NCI-H2107 (cell line): Measurements from ENCODE around the gene SEC31A.
A peak's percentile ranks its signal among the peaks of the same experiment; 100 is the strongest.
"Not testable (repeated sequence)": the region's sequence is repeated elsewhere in the genome, so short reads cannot be mapped to it uniquely, and the experiment has no call there.

ENCODE experiments used
- DNase-seq: peaks from one replicate; lab custom pipeline; 2025; lab: John Stamatoyannopoulos, UW

SEC31A gene, protein sequence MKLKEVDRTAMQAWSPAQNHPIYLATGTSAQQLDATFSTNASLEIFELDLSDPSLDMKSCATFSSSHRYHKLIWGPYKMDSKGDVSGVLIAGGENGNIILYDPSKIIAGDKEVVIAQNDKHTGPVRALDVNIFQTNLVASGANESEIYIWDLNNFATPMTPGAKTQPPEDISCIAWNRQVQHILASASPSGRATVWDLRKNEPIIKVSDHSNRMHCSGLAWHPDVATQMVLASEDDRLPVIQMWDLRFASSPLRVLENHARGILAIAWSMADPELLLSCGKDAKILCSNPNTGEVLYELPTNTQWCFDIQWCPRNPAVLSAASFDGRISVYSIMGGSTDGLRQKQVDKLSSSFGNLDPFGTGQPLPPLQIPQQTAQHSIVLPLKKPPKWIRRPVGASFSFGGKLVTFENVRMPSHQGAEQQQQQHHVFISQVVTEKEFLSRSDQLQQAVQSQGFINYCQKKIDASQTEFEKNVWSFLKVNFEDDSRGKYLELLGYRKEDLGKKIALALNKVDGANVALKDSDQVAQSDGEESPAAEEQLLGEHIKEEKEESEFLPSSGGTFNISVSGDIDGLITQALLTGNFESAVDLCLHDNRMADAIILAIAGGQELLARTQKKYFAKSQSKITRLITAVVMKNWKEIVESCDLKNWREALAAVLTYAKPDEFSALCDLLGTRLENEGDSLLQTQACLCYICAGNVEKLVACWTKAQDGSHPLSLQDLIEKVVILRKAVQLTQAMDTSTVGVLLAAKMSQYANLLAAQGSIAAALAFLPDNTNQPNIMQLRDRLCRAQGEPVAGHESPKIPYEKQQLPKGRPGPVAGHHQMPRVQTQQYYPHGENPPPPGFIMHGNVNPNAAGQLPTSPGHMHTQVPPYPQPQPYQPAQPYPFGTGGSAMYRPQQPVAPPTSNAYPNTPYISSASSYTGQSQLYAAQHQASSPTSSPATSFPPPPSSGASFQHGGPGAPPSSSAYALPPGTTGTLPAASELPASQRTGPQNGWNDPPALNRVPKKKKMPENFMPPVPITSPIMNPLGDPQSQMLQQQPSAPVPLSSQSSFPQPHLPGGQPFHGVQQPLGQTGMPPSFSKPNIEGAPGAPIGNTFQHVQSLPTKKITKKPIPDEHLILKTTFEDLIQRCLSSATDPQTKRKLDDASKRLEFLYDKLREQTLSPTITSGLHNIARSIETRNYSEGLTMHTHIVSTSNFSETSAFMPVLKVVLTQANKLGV

DNA sequence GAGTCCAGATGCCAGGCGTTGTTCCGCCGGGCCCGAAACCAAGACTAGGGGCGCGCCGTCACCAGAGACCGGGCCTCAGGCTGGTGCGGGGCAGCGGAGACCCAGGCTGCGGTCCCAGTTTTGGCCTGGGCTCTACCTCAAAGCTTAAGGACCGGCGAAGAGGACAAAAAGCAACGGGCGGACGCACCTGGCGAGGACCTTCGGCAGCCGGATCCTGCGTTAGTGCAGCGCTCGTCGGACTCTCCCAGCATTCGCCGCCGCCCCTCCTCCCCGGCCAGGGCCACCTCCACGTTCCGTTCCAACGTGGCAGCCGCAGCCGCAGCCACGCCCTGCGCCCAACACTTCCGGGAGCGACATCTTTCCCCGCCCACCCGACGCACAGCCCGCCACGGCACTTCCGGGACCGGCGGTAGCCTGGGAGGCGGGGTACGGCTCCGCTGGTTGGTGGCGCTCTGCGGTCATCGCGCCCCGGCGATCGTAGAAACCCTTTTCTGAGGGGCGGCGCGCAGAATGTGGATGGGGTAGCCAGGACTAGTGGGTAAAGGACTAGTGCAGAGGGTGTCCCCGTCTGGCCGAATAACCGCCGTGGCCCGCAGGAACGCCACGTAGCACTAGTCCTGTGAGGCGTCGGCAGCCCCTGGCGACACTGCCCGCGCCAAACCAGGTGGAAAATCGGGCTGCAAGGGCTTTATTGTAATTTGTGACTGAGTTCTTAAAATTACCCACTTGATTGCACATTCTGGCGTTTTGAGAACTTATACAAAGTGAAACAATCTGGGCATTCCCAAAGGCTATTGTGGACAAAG lies at the start of gene SEC31A:
Gene SEC31A (minus strand): TSS at position 253 of the 806 bp plus-strand sequence. CDS start 9,217 bp downstream, outside the sequence.
- DNase-seq, result peak; percentile 74

DNA sequence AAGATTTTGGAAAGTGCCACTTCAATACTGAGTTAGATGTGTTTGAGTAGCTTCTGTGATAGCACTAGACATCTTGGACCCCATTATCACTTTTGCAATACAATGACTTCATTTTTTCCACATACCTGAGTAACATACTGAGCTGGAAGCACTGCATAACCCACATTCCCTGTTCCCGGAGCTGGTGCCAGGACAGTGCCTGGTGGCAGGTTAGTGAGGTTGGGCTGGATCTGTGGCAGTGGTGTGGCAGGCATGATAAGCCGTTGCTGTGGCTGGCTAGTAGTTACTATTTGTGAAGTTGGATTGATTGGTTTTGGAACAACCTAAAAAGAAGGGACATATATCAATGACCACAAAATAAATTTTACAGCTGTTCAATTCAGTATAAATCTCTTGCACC lies 48.5 kb upstream of the SEC31A start:
- DNase-seq, result no peak

DNA sequence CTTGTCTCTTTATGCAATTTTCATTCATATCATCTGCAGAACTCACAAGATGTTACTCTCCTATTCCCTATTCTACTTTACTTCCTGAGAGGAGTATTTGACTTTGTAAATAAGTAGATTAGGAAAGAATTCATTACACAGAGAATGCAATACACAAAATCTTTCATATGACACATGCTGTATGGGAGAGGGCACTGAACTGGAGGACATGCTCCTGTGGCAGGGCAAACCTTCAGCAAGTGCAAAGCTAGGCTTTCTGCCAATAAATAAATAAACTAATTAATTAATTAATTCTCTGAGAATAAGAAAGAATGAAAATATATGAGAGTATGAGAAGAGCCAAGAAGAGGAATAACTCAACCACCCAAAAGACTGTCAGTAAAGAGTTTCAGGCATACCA lies 43.5 kb upstream of the SEC31A start:
- no peak for DNase-seq

DNA sequence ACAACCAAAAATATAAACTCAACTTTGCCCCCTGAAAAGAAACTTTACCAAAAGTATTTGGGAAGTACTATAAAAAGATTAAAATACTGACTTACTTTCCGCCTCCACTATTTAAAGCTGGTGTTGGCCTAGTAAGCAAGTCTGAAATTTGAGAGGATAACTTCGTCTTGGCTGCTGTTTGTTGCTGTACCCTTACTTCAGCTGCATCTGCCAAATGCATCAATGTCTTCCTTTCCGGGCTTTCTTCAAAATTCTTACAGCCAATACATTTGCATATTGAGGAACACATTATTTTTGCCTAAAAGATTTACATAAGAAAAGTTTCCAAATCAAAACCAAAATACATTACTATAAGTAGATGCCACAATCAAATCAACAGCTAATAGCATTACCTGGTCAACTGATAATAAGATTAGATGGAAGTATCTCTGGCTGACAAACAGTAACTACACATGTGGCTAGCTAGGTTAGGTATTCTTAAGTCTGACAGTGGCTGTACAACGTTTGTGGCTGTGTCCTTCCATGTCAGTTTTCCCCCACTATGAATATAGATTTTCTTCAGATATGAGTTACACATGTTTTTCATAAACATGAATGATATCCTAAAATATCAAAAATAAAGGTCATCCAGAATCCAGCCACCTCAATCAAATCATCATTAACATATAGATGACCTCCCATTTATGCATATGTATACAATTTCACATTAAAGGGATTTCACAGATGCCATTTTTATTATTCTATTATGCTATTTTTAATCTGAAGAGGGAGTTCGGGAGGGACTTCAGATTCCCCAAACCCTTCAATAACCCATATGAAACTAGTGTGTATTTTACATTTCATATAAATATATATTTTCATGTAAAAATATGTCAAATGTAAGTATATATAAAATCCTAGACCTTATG lies 40.1 kb upstream of the SEC31A start:
- DNase-seq, result no peak

DNA sequence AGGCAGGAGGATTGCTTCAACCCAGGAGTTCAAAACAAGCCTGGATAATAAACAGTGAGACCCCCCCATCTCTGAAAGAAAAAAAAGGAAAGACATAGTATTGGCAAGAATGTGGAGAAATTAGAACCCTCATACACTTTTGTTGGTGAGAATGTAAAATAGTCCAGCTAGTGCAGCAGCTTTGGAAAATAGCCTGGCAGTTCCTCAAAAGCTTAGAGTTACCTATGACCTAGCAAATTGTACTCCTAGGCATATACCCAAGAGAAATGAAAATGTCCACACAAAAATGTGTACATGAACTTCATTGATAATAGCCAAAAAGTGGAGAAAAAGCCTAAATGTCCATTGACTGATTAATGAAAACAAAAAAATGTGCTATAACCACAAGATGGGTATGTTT lies 30.8 kb upstream of the SEC31A start:
- DNase-seq, result no peak

DNA sequence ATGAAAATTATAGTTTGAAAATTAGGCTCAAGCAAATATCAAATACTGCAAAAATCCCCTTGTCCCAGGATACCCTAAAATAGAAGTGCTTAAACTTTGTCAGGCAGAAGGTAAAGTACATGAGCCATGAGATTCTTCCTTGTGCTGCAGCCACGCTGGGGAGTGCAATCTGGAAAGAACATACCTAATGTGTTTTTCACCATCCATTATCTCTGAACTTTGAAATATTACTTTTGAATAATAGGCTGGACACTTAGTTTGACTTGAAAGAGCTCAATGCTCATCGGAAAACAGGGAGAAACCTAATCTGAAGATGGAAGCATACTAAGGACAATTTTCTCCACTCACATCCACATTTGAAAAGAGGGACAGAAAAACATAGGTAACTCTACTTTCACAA lies 28.4 kb upstream of the SEC31A start:
- DNase-seq, result no peak

DNA sequence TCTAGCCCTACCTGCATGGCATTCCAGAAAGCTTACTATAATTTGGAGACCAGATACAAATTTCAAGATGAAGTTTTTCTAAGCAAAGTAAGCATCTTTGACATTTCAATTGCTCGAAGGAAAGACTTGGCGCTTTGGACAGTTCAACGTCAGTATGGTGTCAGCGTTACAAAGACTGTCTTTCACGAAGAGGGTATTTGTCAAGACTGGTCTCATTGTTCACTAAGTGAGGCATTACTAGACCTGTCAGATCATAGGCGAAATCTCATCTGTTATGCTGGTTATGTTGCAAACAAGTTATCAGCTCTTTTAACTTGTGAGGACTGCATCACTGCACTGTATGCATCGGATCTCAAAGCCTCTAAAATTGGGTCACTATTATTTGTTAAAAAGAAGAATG lies 27.1 kb upstream of the SEC31A start:
- no peak for DNase-seq

DNA sequence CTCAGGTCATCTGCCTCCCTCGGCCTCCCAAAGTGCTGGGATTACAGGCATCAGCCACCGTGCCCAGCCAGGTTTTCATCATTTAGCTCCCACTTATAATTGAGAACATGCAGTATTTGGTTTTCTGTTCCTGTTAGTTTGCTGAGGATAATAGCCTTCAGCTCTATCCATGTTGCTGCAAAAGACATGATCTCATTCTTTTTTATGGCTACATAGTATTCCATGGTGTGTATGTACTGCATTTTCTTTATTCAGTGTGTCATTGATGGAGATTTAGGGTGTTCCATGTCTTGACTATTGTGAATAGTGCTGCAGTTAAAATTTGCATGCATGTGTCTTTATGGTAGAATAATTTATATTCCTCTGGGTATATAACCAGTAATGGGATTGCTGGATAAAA lies 23.0 kb upstream of the SEC31A start:
- not testable (repeated sequence) for DNase-seq

DNA sequence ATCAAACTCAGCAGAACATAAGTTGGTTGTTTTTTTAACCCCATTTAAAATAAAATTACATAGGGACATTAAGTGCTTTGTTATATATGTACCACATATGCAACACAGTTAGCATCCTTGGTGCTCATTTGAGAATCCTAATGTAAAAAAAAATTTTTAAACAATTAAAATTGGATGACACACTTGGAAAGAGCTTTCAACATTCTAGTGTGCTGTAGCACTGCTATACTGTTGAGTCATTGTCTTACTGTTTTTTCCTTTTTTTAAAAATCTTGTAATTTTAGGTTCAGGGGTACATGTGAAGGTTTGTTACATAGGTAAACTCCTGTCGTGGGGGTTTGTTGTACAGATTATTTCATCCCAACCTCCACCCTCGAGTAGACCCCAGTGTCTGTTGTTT lies 22.4 kb upstream of the SEC31A start:
- no peak for DNase-seq

DNA sequence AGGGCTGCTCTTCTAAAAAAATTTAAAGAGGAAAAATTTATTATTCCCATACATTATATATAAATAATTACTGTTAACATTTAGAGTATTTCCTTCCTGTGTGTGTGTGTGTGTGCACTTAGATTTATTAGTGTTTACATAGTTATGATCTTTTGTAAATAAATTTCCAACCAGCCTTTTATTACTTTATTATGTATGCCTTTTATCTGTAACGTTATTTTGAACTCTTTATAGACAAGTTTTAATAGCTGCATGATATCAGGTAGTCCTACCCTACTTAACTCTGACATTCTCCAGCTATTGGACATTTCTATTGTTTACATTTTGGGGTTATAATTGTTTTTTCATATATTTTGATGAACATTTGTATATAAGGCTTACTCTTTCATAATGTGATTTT lies 18.4 kb upstream of the SEC31A start:
- no peak for DNase-seq

DNA sequence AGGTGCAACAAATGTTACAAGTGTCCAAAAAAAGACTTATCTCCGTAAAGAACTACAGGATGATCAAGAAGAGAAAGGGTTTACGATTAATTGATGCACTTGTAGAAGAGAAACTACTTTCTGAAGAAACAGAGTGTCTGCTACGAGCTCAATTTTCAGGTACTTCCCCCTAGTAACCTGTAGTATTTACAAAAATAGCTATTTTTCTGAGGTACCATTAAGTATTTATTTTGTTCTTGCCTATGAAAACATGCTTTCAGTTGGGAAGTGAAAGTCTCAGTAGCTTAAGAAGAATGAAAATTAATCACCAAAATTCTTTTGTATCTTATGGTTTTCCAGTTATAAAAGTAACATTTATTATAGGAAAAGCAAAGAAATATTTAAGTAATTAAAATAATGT lies 15.5 kb upstream of the SEC31A start:
- DNase-seq, result no peak

DNA sequence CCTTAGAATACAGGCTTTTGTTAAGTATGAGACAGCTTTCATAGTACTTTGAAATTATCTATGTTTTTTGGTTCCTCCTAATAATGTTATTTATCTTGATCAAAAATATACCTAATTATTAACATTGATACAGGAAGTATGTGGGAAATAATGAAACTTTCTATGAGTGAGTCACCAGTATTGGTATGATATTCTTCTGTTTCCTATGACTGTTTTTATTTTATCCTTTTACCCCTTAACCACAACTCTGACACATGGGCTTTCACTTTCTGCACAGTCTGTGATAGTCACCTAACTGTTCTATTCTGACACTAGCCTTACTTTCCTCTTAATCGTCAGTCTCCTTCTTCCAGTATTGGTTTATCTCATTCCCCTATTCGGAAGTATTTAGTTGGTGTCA lies 14.3 kb upstream of the SEC31A start:
- no peak for DNase-seq

DNA sequence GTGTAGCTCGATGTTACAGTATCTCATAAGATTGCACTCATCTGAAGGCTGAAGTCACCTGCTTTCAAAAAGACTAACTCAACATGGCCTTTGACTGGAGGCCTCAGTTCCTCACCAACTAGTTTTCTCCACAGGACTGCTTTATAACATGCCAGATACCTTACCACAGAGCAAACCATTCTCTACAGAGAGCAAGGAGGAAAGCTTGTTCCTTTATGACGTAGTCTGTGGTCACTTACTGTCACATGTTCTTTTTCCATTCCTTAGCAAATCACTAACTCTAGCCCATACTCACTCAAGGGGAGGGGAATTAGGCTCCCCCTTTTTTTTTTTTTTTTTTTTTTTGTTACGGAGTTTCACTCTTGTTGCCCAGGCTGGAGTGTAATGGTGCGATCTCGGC lies 12.8 kb upstream of the SEC31A start:
- DNase-seq, result no peak

DNA sequence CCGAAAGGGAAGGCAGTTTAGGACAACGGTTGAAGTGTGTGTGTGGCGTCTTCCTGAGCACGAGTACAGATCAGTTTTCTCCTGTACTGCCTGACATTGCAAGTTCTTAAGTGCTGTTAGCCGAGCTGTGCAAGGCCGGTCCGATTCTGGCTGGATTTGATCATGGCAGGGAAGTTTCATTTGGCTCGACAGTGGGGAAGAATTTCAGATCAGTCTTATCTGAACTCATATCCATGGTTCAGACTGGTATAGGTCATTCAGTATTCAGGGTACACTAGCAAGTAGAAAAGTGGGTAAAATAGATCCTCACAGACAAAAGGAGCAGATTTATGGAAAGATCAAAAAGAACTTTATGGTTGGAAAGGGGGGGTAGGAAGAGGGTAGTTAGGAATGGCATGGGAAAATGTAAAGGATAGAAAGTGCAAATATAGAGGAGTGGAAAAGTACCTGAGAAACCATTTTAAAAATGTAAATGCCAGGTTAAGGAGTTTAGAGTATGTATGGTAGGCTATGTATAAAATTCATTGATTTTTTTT lies 10.3 kb upstream of the SEC31A start:
- peak; percentile 39 for DNase-seq

DNA sequence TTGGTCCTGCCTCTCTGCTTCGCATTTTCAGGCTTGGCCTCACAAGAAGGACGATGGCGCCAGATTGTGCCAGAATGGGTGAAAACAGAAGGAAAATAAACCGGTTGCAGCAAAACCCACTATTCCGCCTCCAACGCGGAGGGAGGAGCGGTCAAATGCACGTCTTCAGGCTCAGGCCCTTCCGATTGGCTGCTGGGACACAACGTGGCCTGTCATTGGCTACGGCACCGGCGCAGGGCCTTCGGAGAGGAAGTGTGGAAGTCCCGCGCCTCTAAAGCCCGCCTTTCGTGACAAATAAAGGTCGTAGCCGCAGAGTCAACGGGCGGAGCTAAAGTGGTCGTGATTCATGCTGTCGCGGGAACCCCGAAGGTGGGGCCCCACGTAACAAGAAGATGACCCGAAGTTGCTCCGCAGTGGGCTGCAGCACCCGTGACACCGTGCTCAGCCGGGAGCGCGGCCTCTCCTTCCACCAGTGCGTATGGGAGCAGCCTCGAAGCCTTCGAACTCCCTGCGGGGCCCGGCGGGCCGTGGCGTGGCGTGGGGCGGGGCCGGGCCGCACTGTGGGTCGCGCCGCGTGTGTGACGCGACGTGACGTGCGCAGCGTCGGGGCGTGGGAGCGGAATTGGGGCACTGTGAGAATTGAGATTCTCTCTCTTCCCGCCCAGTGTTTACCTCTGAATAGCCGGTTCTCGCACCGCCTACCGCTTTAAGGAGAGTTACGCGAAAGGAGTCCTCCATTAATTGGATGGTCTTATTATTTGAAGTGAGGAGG lies 9.6 kb upstream of the SEC31A start, which contains the start of gene THAP9:
Gene THAP9 (plus strand): TSS at position 325 of the 772 bp plus-strand sequence. CDS start 68 bp downstream, at position 393.
- DNase-seq, result peak; percentile 86

DNA sequence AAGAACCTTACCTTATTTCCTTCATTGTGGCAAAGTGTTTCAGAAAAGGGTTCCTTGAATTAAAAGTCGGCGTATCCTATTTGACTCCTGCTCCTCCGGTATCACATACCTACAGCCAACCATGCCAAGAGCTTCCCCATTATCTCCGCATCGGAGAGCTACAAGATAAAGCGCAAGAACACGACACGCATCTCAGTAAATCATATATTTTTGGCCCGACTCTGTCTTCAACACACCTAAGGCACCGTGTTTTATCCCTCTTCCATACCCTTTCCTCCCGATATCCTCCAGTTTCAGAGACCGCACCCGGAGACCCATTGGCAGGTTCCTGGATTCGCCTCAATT lies 9.1 kb upstream of the SEC31A start:
- DNase-seq, result no peak

DNA sequence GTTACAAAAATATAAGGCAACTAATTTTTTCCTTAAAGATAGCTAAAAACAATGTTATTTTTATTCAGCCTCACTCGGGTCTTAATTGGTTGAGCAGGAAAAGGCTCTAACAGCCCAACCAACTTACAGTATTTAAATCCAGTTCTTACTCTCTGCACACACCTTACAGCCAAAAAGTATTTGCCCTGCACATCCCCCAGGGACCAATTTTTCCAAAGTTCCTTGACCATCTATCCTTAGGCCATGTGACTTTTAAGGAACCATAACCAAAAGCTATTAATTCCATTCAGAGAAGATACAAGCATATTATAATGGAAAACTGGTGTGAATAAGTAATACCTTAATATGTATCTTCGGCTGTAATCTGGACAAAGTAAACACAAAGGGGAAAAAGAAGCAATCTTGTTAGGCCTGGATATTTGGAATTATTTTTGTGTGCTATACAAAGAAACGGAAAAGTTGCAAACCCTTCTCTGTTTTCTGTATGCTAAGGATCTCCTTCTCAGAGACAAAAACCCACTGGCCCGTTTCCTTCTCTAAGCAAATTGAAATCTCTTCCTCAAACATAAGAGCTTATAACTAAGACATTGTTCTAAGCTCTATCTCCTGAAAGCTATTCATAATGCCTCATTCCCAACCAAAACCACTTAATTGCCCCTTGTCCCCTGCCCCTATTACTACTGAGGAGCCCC lies 8.6 kb upstream of the SEC31A start:
- DNase-seq, result no peak

DNA sequence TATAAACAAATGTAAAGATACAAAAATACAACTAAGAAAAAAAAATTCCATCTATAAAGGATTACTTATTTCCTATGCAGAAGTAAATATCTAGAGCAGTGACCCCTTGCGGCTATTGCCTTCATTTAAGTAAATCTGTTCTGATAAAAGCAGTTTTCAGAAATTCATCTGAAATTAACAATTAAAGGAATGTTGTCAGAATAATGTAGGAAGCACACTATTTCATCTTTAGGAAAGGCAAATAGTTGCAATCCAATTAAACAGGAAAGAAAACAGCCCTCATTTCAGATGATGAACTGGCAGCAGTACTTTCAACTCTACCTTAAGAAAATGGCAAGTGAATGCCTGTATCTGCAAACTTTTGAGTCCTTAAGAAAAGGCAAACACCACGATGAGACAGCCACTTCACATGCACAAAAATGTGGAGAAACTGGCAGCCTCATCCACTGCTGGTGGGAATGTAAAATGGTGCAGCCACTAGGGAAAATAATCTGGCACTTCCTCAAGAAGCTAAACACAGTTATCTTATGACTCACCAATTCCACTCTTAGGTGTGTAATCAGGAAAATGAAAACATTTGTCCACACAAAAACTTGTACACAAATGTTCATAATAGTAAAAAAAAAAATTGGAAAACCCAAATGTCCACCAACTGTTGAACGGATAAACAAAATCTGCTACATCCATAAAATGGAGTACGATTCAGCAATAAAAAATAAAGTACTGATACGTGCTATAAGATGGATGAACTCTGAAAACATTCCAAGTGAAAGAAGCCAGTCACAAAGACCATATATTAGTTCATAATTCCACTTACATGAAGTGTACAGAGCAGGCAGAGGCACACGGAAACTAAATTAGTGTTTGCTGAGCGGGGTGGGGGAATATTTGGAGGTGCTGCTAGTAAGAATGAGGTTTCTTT lies 7.6 kb upstream of the SEC31A start:
- no peak for DNase-seq
